ENCODE measurements around the gene SZT2.

DNA sequence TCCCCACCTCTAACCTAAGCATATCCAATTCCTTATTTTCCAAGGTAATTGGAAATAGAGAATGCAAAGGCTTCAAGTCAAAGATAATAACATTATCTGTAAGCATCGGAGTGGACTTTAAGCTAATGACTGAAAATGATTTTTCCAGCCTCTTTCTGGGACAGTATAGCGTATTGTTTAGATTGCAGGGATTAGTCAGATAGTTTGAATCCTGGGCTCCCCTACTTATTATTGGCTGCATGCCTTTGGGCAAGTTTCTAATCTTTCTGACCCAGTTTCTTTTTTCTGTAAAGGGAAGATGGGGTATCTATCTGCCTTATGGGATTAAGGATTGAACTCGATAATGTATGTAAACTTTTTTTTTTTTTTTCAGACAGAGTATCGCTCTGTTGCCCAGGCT, 32.4 kb upstream of the SZT2 start:
- TF ChIP-seq CTCF (conservative IDR thresholded peaks at IDR 0.05; ENCODE audit: low read depth, low read length) (no peak), RCOR1 (IDR thresholded peaks at IDR 0.05; ENCODE audit: insufficient replicate concordance, low read length) (no peak), POLR2A (IDR thresholded peaks at IDR 0.05; ENCODE audit: low read depth, low read length) (no peak)
- TF ChIP-seq, protein P1, sequence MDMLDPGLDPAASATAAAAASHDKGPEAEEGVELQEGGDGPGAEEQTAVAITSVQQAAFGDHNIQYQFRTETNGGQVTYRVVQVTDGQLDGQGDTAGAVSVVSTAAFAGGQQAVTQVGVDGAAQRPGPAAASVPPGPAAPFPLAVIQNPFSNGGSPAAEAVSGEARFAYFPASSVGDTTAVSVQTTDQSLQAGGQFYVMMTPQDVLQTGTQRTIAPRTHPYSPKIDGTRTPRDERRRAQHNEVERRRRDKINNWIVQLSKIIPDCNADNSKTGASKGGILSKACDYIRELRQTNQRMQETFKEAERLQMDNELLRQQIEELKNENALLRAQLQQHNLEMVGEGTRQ (IDR thresholded peaks at IDR 0.05; ENCODE audit: low read depth, low read length) = no peak
